Astrocyte of the hippocampus (primary cell): ENCODE results near the gene RGMA.
"Not testable (repeated sequence)": the region's sequence is repeated elsewhere in the genome, so short reads cannot be mapped to it uniquely, and the experiment has no call there.

Experiments
- DNase-seq: peaks from one replicate; pipeline ENCODE4 v3.0.0; 2011; ENCODE audit warnings: low read depth, low spot score

RGMA gene

DNA sequence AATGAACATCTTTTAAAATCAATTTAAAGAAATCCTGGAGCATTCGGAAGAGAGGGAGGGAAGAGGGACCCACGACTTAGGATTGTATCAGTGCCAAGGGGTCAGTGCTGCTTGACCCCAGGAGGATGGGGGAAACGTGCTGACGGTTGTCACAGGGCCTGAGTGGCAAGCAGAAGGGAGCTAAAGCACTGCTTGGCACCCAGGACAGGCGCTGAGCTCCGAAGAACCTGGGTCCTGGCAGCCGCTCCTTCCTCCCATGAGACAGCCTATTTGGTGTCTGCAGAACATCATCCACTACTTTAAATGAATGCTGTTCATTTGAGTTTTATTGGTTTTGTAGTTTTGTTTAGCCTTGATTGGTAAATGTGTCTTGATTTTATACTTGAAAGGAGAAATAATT is 54.5 kb downstream of the RGMA start:
- DNase-seq = no peak

DNA sequence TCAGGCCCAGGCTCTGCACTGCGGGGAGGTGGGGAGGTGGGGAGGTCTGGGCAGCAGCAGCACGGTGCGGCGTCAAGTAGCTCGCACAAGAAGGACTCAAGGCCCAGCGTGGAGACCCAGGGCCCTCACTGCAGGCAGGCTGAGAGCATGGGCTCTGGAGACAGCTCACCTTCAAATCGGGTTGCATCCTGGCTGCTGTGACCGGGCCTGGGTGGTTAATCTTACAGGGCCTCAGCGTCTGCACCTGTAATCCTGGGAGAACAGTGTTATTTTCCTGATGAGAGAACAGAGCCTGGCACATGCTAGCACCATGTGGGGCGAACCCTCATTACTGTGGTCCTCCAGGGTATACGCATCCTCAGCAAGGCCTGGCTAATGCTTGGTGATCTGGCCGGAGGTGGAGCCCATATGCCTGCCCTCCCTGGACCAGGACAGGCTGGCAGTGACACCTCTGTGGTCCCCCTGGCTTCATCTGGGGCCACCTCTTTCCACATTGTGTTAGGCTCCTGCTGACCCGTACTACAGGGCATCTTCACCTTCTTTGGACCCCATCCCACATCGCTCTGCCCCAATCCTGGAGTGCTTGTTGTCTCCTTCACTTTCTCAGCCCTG is 55.5 kb downstream of the RGMA start:
- DNase-seq = no peak

DNA sequence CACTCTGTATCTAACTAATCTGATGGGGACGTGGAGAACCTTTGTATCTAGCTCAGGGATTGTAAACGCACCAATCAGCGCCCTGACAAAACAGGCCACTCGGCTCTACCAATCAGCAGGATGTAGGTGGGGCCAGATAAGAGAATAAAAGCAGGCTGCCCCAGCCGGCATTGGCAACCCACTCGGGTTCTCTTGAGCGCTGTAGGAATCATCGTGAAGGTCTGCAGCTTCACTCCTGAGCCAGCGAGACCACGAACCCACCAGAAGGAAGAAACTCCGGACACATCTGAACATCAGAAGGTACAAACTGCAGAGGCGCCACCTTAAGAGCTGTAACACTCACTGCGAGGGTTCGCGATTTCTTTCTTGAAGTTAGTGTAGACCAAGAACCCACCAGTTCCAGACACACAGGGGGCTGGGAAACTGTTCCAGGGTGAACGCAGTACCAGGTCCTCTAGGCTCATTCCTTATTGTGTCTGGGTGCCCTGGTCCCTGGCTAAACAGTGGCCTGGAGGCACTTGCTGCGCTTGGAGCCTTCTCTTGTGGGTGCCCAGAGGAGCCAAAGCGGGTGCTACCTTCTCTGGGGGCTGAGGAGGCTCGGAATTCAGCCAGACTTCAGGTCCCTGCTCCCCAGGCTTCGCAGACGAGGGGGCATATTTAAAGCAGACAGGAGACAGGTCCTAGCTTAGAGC is 56.4 kb downstream of the RGMA start:
- not testable (repeated sequence) for DNase-seq

DNA sequence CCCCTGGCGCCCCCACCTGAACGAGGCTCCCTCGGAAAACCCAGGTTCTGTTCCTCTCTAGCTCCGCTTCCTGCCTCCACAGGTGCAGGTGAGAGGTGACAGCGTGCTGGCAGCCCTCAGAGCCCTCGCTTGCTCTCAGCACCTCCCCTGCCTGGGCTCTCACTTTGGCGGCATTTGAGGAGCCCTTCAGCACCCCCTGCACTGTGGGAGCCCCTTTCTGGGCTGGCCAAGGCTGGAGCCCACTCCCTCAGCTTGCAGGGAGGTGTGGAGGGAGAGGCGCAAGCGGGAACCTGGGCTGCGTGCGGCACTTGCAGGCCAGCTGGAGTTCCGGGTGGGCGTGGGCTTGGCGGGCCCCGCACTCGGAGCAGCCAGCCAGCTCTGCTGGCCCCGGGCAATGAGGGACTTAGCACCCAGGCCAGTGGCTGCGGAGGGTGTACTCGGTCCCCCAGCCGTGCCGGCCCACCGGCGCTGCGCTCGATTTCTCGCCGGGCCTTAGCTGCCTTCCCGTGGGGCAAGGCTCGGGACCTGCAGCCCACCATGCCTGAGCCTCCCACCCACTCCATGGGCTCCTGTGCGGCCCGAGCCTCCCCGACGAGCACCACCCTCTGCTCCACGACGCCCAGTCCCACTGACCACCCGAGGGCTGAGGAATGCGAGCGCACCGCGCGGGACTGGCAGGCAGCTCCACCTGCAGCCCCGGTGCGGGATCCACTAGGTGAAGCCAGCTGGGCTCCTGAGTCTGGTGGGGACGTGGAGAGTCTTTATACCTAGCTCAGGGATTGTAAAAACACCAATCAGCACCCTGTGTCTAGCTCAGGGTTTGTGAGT is 57.2 kb downstream of the RGMA start:
- DNase-seq = not testable (repeated sequence)

DNA sequence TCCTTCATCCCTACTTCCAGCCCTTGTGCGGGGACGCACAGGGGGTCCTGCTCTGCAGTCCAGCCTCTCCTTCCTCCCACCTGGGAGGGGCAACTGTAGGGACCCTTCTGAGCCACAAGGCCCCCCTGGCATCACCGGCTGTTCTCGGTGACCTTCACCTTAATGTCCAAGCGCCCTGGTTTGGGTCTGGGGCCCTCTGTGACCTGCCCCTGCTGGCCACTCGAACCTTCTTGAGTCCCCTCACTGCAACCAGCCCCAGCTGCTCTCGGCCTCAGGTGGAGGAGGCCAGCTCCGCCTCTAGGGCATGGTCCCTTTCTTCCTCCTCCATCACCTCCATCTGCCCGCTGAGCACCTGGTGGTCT is 57.9 kb downstream of the RGMA start:
- DNase-seq = no peak

DNA sequence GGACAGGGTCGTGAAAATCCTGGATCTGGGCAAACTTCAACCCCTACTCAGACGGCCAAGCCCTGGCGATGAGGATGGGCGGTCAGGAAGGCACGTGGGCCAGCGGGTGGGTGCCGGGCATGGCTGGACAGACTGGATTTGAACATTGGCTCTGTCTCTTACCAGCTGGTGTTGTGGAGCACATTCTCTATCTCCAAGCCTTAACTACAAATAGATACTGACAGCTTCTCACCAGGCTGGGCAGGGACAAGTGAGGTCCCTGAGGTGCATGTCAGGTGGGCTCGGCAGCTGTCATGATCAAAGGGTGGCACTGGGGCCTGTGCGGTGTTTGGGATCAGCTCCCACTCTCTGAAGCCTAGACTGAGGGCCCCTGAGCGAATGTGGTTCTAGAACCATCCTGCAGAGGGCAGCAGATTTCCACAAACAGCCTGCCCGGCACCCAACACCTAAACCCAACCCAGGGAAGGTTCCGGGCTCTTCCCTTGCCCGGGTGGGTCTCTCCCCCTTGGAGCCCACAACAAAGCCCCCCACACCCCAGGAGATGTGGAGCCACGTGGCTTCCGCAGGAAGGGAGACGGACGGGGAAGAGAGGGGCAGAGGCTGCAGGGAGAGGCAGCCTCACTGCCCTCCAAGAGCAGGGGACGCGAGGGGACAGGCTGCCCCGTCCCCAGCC is 58.4 kb downstream of the RGMA start:
- peak; percentile 82 for DNase-seq

DNA sequence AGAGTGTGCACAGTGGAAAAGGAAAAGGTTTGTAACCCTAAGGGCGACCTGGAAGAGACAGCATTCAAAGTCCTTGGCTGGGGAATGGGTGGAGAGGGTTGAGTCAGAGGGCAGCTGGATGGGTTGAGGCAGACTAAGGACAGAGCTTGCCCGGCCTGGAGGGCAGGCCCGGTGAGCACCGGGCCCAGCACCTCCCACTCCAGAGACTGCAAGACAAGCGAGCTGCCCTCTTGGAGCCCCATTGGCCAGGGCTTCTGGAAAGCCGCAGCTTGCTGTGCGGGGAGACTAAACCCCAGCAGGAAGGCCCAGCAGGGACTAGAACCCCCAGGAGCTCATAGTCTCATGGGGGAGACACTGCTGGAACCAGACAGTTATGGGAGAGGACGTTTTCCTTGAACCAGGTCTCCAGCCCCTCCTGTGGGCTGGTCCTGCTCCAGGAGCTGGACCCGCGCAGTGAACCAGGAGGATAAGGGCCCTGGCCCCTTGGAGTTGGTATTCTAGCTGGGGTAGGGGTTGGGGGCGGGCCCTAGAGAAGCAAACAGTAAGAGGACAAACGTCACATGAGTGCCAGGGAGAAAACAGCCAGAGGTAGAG is 59.1 kb downstream of the RGMA start:
- DNase-seq = peak; percentile 38

DNA sequence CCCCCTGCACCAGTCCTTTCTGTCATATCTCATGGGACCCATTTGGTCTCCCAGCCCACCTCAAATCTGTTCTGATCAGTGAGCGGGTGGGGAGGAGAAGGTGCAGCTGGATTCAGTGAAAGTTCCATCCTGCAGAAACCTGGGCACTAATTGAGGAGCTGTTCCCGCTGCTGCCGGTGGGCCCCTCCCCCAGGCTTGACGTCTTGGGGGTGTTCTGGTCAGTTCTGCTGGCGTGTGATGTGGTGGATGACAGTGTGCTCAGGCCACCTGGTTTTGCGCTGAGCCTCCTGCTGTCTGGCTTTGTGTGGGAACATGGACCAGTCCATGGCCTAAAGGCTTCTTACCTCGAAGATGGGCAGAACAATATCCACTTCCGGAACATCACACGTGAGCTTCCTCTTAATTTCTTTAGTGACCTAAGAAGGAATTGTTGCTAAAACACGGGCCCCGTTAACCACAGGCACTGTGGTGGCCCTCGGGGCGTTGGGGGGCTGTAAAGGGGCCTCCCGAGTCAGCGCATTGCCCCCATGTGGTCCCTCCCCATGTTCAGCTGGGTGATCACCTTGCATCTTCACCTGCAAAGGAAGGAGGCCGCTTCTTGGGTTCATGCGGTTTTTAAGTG is 59.7 kb downstream of the RGMA start:
- DNase-seq = peak; percentile 40

DNA sequence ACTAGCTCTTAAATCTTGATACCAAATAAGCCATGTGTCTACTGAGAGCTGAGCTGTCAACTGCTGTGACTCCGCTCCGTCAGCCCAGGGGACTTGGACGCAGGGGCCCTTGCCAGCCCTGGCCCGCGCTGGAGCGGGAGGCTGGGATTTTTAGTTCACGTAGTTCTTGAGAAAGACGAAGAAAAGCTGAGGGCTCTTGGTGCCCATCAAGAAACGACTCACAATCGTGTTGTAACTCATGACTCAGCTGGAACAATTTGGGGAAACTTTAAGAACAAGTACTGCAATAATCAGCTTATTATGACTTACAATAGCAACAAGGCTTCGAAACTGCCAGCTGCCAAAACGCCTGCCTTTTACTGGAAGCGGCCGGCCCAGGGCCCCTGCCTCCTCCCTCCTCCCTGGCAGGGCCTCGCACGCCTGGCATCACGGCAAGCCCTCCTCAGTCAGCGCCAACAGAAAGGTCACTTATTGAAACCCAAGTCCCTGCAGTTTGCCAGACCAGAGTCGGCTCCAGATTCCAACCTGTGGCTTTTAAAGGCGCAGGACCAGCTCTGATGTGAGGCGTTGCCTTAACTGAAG is 60.3 kb downstream of the RGMA start:
- DNase-seq = peak; percentile 89

DNA sequence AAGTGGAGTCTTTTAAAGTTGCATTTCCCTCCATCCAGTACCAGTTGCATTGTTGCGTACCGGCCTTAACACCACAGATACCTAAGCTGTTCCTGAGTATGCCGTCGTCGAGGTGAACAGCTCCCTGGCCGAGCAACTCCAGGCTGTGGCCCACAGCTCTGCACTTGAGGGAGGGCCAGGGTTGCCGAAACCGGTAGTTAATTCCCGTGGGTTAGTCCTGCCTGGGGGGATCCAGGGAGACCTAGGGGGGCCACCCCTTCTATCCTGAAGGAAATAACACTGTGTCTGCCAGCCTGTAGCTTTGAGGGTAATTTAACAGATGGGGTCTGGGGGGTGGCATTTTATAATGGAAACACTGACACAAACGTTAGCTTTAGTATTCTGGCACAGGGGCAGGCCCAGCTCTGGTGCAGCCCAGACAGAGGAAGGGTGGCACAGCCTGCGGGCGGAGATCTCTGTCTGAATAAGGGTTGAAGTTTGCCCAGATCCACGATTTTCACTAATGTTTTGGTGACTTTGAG is 60.8 kb downstream of the RGMA start:
- peak; percentile 37 for DNase-seq

DNA sequence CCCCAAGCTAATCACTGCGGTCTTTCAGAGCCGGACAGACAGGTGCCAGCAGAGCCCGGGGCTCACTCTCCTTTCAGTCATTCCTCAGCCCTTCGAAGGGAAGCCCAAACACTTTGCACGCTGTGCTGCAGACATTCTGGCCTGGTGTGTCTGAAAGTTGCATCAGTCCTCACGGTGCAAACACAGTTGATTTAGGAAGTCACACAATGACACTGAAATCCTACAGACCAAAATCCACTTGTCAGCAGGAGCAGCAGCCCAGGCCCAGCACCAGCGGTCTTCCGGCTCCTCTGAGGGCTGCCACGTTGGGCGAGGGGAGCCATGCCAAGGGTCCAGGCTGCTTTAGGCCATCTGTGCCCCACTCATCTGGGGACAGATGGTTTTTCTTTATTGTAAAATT is 61.6 kb downstream of the RGMA start:
- DNase-seq = no peak

DNA sequence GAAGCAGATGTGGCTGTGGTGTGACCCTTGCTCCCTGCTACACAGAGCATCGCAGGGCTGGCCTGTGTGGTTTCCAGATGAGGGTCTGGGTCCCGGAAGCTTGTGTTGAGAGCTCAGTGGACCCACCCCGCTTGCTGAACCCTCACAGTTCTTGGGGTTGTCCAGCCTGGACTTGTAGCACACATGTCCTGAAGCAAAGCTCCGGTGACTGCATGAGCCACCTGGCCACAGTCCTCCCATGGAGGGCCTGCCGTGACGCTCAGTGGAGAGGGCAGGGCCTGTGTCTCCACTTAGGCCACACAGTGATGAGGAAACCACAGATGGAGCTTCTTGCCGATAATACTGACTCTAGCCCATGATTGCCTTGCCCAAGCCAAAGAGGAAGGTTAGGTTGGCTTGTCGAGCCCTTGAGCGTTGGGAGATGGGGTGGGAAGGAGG is 62.6 kb downstream of the RGMA start:
- no peak for DNase-seq

DNA sequence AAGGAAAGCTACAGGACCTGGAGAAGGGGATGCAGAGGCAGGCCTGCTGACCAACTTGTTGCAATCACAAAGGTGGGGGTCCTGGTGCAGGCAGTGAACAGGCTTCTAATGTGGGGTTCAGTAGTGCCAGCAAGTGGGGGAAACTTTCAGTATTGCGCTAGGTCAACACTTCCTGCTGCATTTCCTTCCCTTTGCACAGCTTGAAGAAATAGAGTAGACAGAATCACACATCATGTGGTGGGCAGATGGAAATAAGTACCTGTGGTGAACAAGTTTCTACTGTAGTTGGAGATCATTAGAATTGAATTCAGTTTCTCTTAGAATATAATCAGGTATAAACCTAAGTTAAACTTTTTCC is 63.4 kb downstream of the RGMA start:
- no peak for DNase-seq

DNA sequence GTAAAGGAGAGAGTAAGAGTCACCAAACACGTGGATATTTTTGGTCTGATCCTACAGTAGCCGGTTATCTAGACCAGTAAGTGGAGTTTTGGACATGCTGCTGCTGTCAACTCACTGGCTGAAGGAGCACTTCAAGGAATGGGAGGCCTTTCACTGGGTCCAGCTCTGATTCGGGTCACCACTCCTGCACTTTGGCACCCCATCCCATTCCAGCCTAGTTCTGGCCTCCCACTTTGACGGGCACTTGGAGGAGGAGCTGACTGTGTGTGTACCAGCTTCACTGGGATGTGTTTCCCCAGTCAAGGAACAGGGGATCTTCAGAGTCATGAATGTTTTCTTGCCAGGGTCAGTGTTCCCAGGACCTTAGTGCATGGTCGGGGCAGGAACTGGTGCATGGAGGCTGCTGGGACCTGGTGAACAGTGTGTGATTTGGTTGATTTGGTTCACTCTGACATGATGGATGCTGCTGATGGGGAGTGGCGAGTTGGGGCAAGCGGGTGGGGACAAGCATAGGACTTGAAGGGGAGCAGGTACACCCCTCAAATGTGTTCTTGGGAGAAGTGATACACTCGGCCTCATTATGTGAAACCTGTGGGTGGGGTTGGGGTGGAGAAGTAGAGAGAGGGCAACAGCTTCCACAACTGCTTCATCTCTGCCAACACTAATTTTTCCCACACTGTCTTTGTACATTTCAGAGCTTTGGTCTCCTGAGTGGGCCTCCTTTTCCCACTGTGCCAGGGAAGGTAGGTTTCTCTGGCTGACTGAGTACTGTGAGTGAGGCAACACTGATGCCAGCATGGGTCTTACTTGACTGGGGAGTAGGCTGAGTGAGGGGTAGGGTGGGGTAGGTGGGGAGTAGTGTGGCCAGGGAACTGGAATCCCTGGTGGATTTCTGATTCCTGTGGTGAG is 64.0 kb downstream of the RGMA start:
- no peak for DNase-seq

DNA sequence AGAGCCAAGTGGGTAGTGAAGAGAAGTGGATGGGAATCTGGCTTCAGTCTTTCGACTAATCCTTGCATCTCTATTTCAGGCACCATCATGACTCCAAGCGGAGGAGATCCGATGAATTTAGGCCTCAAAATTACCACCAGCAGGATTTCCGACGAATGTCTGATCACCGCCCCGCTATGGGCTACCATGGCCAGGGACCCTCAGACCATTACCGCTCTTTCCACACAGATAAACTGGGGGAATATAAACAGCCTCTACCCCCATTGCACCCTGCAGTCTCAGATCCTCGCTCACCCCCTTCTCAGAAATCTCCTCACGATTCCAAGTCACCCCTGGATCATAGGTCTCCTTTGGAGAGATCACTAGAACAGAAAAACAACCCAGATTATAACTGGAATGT is 64.7 kb downstream of the RGMA start:
- DNase-seq = no peak

DNA sequence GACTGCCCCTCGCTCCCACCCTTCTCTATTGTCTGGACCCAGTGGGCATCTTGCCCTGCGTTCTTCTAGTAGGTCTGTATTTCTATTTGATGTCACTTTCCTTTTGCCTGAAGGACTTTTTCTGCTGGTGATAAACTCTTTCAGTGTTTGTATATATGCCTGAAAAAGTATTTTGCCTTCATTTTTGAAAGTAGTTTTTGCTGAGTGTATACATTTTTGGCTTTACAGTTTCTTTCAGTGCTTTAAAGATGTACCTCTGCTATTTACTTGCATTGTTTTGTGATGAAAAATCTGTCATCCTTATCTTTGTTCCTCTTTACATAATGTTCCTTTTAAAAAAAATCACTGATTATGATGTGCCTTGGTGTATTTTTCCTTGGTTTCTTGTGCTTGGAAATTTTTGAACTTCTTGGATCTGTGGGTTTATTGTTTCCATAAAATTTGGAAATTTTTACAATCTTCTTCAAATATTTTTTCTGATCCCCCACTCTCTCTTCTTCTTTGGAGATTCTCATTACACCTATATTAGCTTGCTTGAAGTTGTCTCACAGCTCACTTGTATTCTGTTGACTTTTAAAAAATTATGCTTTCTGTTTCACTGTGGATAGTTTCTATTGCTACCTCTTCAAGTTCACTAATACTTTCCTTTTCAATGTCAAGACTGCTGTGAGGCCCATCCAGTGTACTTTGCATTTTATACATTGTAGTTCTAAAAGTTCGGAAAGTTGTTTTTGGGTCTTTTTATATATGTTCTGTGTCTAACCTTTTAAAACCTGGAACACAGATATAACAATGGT is 67.8 kb downstream of the RGMA start:
- no peak for DNase-seq

DNA sequence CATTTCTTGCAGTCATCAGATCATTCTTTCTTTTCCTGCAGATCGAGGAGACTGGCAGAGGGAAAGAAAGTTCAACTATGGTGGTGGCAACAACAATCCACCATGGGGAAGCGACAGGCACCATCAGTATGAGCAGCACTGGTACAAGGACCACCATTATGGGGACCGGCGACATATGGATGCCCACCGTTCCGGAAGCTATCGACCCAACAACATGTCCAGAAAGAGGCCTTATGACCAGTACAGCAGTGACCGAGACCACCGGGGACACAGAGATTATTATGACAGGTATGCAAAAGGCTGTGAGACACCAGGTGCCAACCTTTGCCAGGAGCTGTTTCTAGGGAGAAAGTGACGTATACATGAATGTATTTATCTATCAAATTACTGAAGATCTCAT is 69.0 kb downstream of the RGMA start:
- DNase-seq = no peak

DNA sequence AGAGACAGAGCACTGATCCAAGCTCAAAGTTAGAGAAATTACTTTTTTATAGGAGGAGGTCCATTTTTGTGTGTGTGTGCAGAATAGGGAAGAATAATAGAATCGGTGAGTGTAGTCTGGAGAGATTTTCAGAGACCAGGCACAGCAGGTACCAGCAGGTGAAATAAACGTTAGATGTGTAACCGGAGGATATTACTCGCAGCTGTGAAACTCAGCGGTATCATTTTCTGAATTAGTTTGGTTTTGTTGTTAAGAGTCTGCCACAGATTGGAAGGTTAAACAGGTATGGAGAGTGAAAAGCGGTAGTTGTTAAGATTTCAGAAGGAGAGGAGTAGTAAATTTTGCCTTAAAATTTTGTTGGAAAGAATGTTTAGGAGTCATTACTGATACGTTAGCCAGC is 69.9 kb downstream of the RGMA start:
- no peak for DNase-seq

DNA sequence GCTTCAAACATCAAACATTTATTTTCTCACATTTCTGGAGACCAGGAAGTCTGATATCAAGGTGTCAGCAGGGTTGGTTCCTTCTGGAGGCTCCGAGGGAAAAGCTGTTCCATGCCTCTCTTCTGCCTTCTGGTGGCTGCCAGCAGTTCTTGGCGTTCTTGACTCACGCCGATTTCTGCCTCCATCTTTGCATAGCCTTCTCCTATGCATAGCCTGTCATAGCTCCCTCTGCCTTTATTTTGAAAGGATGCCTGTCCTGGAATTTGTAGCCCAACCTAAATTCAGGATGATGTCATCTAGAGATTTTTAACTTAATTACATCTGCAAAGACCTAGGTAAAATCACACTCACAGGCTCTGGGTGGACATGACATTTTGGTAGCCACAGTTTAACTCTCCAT is 70.4 kb downstream of the RGMA start:
- peak; percentile 18 for DNase-seq
